MCF 10A (cell line): ENCODE data around the gene ARSA. TPM values are rescaled to one million over a fixed set of nuclear protein-coding genes. Genes with fewer than 3 reads are reported as not detected.

Source experiments
- BruUV-seq: library from RNA; stranded (reverse); fragments of 400-500 nt; replicated peaks from 2 replicates; lab custom pipeline; 2021; lab: Mats Ljungman, UMichigan
- CTCF ChIA-PET: fragments of 300-600 bp; sonication (Branson Sonifier 250); formaldehyde crosslinking; extraction: SDS; loops from one replicate; lab custom pipeline; 2021; ENCODE audit warnings: antibody characterized with exemption, inconsistent platforms; lab: Yijun Ruan, JAX
- POLR2A ChIA-PET: fragments of 300-600, 350-650 bp; sonication (Branson Sonifier 250); formaldehyde crosslinking; extraction: SDS; loops from one replicate; lab custom pipeline; 2020; ENCODE audit warnings: antibody characterized with exemption, inconsistent platforms; lab: Yijun Ruan, JAX
- DNase-seq: peaks from one replicate; pipeline ENCODE4 v3.0.0-alpha.2; 2018; ENCODE audit not compliant: unreplicated experiment
- H3K27ac Mint-ChIP-seq: one replicate; pipeline ENCODE4 v1.8.0; 2022; ENCODE audit warnings: mild to moderate bottlenecking, low read depth, mixed read lengths; ENCODE audit not compliant: unreplicated experiment
- H3K27me3 Mint-ChIP-seq: one replicate; pipeline ENCODE4 v1.8.0; 2022; ENCODE audit warnings: mixed read lengths; ENCODE audit not compliant: insufficient read depth, unreplicated experiment
- H3K36me3 Mint-ChIP-seq: one replicate; pipeline ENCODE4 v1.8.0; 2022; ENCODE audit warnings: mild to moderate bottlenecking, moderate library complexity, mixed read lengths; ENCODE audit not compliant: insufficient read depth, unreplicated experiment
- H3K4me1 Mint-ChIP-seq: one replicate; pipeline ENCODE4 v1.8.0; 2022; ENCODE audit warnings: mixed read lengths; ENCODE audit not compliant: insufficient read depth, unreplicated experiment
- H3K4me3 Mint-ChIP-seq: one replicate; pipeline ENCODE4 v1.8.0; 2022; ENCODE audit warnings: mild to moderate bottlenecking, moderate library complexity, mixed read lengths; ENCODE audit not compliant: unreplicated experiment
- H3K9me3 Mint-ChIP-seq: one replicate; pipeline ENCODE4 v1.8.0; 2022; ENCODE audit warnings: mixed read lengths; ENCODE audit not compliant: unreplicated experiment
- CTCF ChIP-seq: fragments of 200-600 bp; IDR thresholded peaks from one replicate; pipeline ENCODE4 v1.8.0; 2022; ENCODE audit warnings: antibody characterized with exemption, mild to moderate bottlenecking; ENCODE audit not compliant: unreplicated experiment
- intact Hi-C: fragments of 100-400 bp; cut with micrococcal nuclease; formaldehyde crosslinking; loops from 2 replicates; pipeline ENCODE4 v1.14.1; 2022
- total RNA-seq: library from RNA; stranded (reverse); gene quantifications from 2 replicates; pipeline ENCODE4 v1.2.3, GENCODE V29; 2022

The ARSA gene
- total RNA-seq, 1 experiment from 2014 or later = 22.0 TPM

- no peak for TF ChIP-seq CTCF
- ChIA-PET POLR2A (no interaction called here), CTCF (interaction anchor here (0.7 kb wide), 1 partner anchor 71 kb away, joined by 5 read pairs; the partner anchor contains the start of gene SCO2)
- intact Hi-C loops = no loop called here
- no peak for DNase-seq
- H3K27ac Mint-ChIP-seq = no peak overlapping the region
- no peaks in the 10 kb centered on the region for H3K4me1 Mint-ChIP-seq
- BruUV-seq = no TSS peak
- peaks cover 6% of the 10 kb centered on the region for H3K36me3 Mint-ChIP-seq
- no peak overlapping the region for H3K4me3 Mint-ChIP-seq
- H3K27me3 Mint-ChIP-seq = peaks cover 9% of the 10 kb centered on the region
- no peaks in the 10 kb centered on the region for H3K9me3 Mint-ChIP-seq
These were observed 30.9 kb downstream of the ARSA start for GRCh38 chr22:50597097-50597496.

GRCh38 chr22:50595189-50595588 is 32.8 kb downstream of the ARSA start:
- peaks cover 9% of the 10 kb centered on the region for H3K9me3 Mint-ChIP-seq
- TF ChIP-seq CTCF = no peak
- intact Hi-C loops = no loop called here
- peaks cover 5% of the 10 kb centered on the region for H3K36me3 Mint-ChIP-seq
- H3K27ac Mint-ChIP-seq = no peak overlapping the region
- CTCF ChIA-PET = interaction anchor here (1.3 kb wide), 1 partner anchor 33 kb away, joined by 3 read pairs; the partner anchor contains the start of gene SYCE3
- no peaks in the 10 kb centered on the region for H3K4me1 Mint-ChIP-seq
- H3K4me3 Mint-ChIP-seq = no peak overlapping the region
- H3K27me3 Mint-ChIP-seq = peaks cover 9% of the 10 kb centered on the region
- no peak for DNase-seq
- POLR2A ChIA-PET = no interaction called here
- BruUV-seq = no TSS peak

- CTCF ChIA-PET = interaction anchor here (0.8 to 1.0 kb wide), 2 partner anchors 23 to 33 kb away, joined by 3 read pairs; no protein-coding TSS in a partner anchor
- no peaks in the 10 kb centered on the region for H3K36me3 Mint-ChIP-seq
- no peak overlapping the region for H3K4me3 Mint-ChIP-seq
- intact Hi-C loops = no loop called here
- peaks cover 11% of the 10 kb centered on the region for H3K27me3 Mint-ChIP-seq
- POLR2A ChIA-PET = interaction anchor here (0.6 to 0.7 kb wide), 2 partner anchors 27 to 177 kb away, joined by 3 read pairs; no protein-coding TSS in a partner anchor
- H3K4me1 Mint-ChIP-seq = no peaks in the 10 kb centered on the region
- H3K27ac Mint-ChIP-seq = no peak overlapping the region
- BruUV-seq = no TSS peak
- peaks cover 9% of the 10 kb centered on the region for H3K9me3 Mint-ChIP-seq
- TF ChIP-seq CTCF = no peak
- no peak for DNase-seq
These were observed 40.5 kb downstream of the ARSA start for GRCh38 chr22:50587407-50587806.

GRCh38 chr22:50586416-50586815 is 41.5 kb downstream of the ARSA start:
- intact Hi-C loops = no loop called here
- H3K27me3 Mint-ChIP-seq = peaks cover 11% of the 10 kb centered on the region
- BruUV-seq = no TSS peak
- DNase-seq = no peak
- ChIA-PET POLR2A (interaction anchor here (0.6 kb wide), 1 partner anchor 45 kb away, joined by 3 read pairs; no protein-coding TSS in a partner anchor), CTCF (interaction anchor here (1.0 kb wide), 1 partner anchor 34 kb away, joined by 3 read pairs; no protein-coding TSS in a partner anchor)
- no peaks in the 10 kb centered on the region for H3K4me1 Mint-ChIP-seq
- TF ChIP-seq CTCF = no peak
- no peak overlapping the region for H3K27ac Mint-ChIP-seq
- H3K36me3 Mint-ChIP-seq = no peaks in the 10 kb centered on the region
- peaks cover 9% of the 10 kb centered on the region for H3K9me3 Mint-ChIP-seq
- no peak overlapping the region for H3K4me3 Mint-ChIP-seq
